Panc1 (cell line): ENCODE measurements around the gene XKR3. TPM values are rescaled to one million over a fixed set of nuclear protein-coding genes. Genes with fewer than 3 reads are reported as not detected.
"Not testable (repeated sequence)": the region's sequence is repeated elsewhere in the genome, so short reads cannot be mapped to it uniquely, and the experiment has no call there.

Experiments
- ATAC-seq: fragments of 200-7000 bp; cut with Tn5 transposase; 2 replicates; pipeline ENCODE4 v1.9.1; 2020; ENCODE audit warnings: mild to moderate bottlenecking, moderate library complexity
- Bru-seq: library from RNA; stranded (reverse); fragments of 400-500 nt; gene quantifications from one replicate; lab custom pipeline; 2021; lab: Mats Ljungman, UMichigan
- BruChase-seq, 2 experiments: library from RNA; stranded (reverse); fragments of 400-500 nt; gene quantifications; one replicate each; lab custom pipeline; 2021; lab: Mats Ljungman, UMichigan
- BruUV-seq: library from RNA; stranded (reverse); fragments of 400-500 nt; replicated peaks from 2 replicates; lab custom pipeline; 2021; lab: Mats Ljungman, UMichigan
- CTCF ChIA-PET: fragments of 300-600 bp; sonication (Branson Sonifier 250); formaldehyde crosslinking; loops from one replicate; lab custom pipeline; 2022; ENCODE audit warnings: antibody characterized with exemption; lab: Charles Lee
- POLR2A ChIA-PET: fragments of 300-600 bp; sonication (Branson Sonifier 250); formaldehyde crosslinking; loops from one replicate; lab custom pipeline; 2022; ENCODE audit warnings: antibody characterized with exemption; lab: Charles Lee
- DNase-seq: peaks from one replicate; pipeline ENCODE4 v3.0.0-alpha.2; 2010; ENCODE audit warnings: low read depth, low spot score
- H3K27ac ChIP-seq: 2 replicates; pipeline ENCODE4 v1.5.1; 2011; ENCODE audit warnings: mild to moderate bottlenecking, low read length, inconsistent platforms
- H3K27me3 ChIP-seq: fragments of 200-500 bp; sonication (Bioruptor generic); 2 replicates; pipeline ENCODE4 v1.6.0; 2014; ENCODE audit warnings: low read length, inconsistent platforms; ENCODE audit not compliant: control insufficient read depth, insufficient read depth
- H3K36me3 ChIP-seq: fragments of 200-500 bp; sonication (Bioruptor generic); 2 replicates; pipeline ENCODE4 v1.5.1; 2014; ENCODE audit warnings: inconsistent platforms, mild to moderate bottlenecking, low read length, moderate library complexity; ENCODE audit not compliant: control insufficient read depth, insufficient read depth
- H3K4me1 ChIP-seq: 2 replicates; pipeline ENCODE4 v1.5.1; 2011; ENCODE audit warnings: inconsistent platforms, mild to moderate bottlenecking, low read length, moderate library complexity; ENCODE audit not compliant: control insufficient read depth, insufficient read depth
- H3K4me3 ChIP-seq, 2 experiments: 2 replicates each; pipeline ENCODE4 v1.5.1; 2011 to 2012; ENCODE audit warnings: low read depth in 2 of 2, low read length in 2 of 2, mild to moderate bottlenecking in 2 of 2, inconsistent platforms in 1 of 2, moderate library complexity in 1 of 2
- H3K9me3 ChIP-seq: fragments of 200-500 bp; sonication (Bioruptor generic); 2 replicates; pipeline ENCODE4 v1.5.1; 2014; ENCODE audit warnings: low read depth, mild to moderate bottlenecking, inconsistent platforms, low read length, moderate library complexity; ENCODE audit not compliant: control insufficient read depth, insufficient read depth
- POLR2AphosphoS5 ChIP-seq: IDR thresholded peaks from 2 replicates; pipeline ENCODE4 v1.6.1; 2012; ENCODE audit warnings: mild to moderate bottlenecking, low read depth, low read length, moderate library complexity
- SIN3A ChIP-seq: IDR thresholded peaks from 2 replicates; pipeline ENCODE4 v1.6.1; 2012; ENCODE audit warnings: low read depth, mild to moderate bottlenecking, low read length, moderate library complexity, borderline replicate concordance; ENCODE audit not compliant: insufficient read depth
- TCF7L2 ChIP-seq: IDR thresholded peaks from 2 replicates; pipeline ENCODE4 v1.6.1; 2011; ENCODE audit warnings: mild to moderate bottlenecking, low read depth, low read length, inconsistent platforms
- in situ Hi-C: cut with HindIII; loops from 2 replicates; pipeline ENCODE4 v1.10.0; 2016; ENCODE audit warnings: low sequenced_read_pairs, low pct_unique_long_range_greater_than_20kb
- intact Hi-C: fragments of 100-400 bp; cut with micrococcal nuclease; formaldehyde crosslinking; loops from one replicate; pipeline ENCODE4 v1.10.0; 2022; ENCODE audit not compliant: unreplicated experiment
- long read RNA-seq: library from polyadenylated mRNA; unstranded; transcript quantifications from one replicate; pipeline ENCODE4 v2.0.0, GENCODE V29; 2021; ENCODE audit not compliant: unreplicated experiment
- polyA plus RNA-seq: library from polyadenylated mRNA; unstranded; fragments of >200 nt; gene quantifications from one replicate; pipeline ENCODE4 v1.2.1, GENCODE V29; 2012; ENCODE audit warnings: missing spikeins; ENCODE audit not compliant: insufficient read length
- total RNA-seq: library from RNA; stranded (reverse); gene quantifications from one replicate; pipeline ENCODE4 v1.2.1, GENCODE V29; 2021; ENCODE audit not compliant: unreplicated experiment
- TF ChIP-seq, protein P1 (sequence below): fragments of 450-650 bp; IDR thresholded peaks from 2 replicates; pipeline ENCODE4 v1.5.1; 2017; ENCODE audit warnings: mild to moderate bottlenecking
- TF ChIP-seq, protein P2 (sequence below), 2 experiments: IDR thresholded peaks; 2 replicates each; pipeline ENCODE4 v1.6.1; 2011 to 2012; ENCODE audit warnings: low read depth in 2 of 2, control low read depth in 1 of 2, low read length in 1 of 2, mild to moderate bottlenecking in 1 of 2, moderate library complexity in 1 of 2; ENCODE audit not compliant: insufficient read depth in 1 of 2

The XKR3 gene
- total RNA-seq (not detected), Bru-seq, nascent RNA (percentile 5 among the genes with signal in this experiment), BruChase-seq, experiment 1, labeled RNA remaining after a 2-hour chase (percentile 8 among the genes with signal in this experiment), BruChase-seq, experiment 2, labeled RNA remaining after a 6-hour chase (percentile 3 among the genes with signal in this experiment)
- polyA plus RNA-seq: not detected
- long read RNA-seq: 0 reads

DNA sequence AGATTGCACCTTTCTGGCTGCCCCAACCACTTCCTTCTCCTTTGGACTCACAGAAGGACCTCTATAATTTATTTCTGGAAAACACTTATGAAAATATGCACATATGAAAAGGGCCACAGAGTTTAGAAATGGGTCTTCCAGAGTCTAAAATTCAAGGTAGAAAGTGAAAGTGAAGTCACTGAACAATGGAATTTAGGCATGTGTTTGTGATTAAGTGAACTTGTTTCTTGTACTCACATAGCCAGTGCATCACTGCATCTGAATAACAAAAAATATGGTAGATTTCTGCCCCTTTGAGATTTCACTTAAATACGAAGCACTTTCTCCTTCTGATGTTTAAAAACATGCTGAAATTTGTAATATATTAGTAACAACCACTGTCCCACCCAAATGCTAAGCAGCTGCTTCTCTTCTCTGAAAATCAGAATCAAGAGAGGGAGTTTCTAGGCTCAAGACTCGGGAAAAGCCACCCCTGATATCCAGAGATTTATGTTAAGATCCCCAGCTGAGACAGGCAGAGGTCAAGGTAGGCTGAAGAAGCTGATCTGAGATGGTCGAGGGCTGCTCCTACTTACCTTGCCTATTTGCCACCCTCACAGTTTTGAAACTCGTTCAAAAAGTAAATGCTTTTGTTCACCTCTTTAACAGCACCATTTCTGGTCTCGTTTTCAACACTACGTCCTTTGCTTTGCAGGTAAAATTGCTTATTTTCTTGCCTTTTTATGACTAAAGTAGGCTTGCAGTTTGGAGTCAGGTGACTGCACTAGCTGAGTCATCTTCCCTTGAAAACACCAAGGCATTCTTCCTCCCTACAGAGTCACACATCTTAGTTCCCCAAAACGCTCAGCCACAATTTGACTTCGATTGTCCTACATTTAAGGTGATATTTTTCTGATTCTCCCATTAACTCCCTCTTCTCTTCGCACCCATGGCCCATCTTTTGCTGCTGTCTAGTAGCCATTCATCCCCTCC lies at the start of gene XKR3:
Gene XKR3 (minus strand): TSS at position 696 of the 972 bp plus-strand sequence. CDS start 17,338 bp downstream, outside the sequence.
- no peaks in the 10 kb centered on the region for H3K27me3 ChIP-seq
- H3K36me3 ChIP-seq: no peaks in the 10 kb centered on the region
- in situ Hi-C loops: no loop called here
- ATAC-seq (no peak), DNase-seq (no peak)
- H3K4me1 ChIP-seq: no peaks in the 10 kb centered on the region
- no peaks in the 10 kb centered on the region for H3K9me3 ChIP-seq
- no TSS peak for BruUV-seq
- intact Hi-C loops: no loop called here
- POLR2A ChIA-PET: no interaction called here
- CTCF ChIA-PET: no interaction called here
- H3K27ac ChIP-seq: no peak within 1 kb of the TSS
- H3K4me3 ChIP-seq: peak within 1 kb of the TSS; percentile 15 to 27
- TF ChIP-seq TCF7L2 (no peak), POLR2AphosphoS5 (no peak), SIN3A (no peak)
- TF ChIP-seq, protein P1, sequence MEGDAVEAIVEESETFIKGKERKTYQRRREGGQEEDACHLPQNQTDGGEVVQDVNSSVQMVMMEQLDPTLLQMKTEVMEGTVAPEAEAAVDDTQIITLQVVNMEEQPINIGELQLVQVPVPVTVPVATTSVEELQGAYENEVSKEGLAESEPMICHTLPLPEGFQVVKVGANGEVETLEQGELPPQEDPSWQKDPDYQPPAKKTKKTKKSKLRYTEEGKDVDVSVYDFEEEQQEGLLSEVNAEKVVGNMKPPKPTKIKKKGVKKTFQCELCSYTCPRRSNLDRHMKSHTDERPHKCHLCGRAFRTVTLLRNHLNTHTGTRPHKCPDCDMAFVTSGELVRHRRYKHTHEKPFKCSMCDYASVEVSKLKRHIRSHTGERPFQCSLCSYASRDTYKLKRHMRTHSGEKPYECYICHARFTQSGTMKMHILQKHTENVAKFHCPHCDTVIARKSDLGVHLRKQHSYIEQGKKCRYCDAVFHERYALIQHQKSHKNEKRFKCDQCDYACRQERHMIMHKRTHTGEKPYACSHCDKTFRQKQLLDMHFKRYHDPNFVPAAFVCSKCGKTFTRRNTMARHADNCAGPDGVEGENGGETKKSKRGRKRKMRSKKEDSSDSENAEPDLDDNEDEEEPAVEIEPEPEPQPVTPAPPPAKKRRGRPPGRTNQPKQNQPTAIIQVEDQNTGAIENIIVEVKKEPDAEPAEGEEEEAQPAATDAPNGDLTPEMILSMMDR: no peak
- TF ChIP-seq, protein P2, sequence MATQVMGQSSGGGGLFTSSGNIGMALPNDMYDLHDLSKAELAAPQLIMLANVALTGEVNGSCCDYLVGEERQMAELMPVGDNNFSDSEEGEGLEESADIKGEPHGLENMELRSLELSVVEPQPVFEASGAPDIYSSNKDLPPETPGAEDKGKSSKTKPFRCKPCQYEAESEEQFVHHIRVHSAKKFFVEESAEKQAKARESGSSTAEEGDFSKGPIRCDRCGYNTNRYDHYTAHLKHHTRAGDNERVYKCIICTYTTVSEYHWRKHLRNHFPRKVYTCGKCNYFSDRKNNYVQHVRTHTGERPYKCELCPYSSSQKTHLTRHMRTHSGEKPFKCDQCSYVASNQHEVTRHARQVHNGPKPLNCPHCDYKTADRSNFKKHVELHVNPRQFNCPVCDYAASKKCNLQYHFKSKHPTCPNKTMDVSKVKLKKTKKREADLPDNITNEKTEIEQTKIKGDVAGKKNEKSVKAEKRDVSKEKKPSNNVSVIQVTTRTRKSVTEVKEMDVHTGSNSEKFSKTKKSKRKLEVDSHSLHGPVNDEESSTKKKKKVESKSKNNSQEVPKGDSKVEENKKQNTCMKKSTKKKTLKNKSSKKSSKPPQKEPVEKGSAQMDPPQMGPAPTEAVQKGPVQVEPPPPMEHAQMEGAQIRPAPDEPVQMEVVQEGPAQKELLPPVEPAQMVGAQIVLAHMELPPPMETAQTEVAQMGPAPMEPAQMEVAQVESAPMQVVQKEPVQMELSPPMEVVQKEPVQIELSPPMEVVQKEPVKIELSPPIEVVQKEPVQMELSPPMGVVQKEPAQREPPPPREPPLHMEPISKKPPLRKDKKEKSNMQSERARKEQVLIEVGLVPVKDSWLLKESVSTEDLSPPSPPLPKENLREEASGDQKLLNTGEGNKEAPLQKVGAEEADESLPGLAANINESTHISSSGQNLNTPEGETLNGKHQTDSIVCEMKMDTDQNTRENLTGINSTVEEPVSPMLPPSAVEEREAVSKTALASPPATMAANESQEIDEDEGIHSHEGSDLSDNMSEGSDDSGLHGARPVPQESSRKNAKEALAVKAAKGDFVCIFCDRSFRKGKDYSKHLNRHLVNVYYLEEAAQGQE (IDR thresholded peaks at IDR 0.05; ENCODE audit: insufficient read depth in 1 of 2, low read depth in 2 of 2, low read length in 1 of 2): no peak

DNA sequence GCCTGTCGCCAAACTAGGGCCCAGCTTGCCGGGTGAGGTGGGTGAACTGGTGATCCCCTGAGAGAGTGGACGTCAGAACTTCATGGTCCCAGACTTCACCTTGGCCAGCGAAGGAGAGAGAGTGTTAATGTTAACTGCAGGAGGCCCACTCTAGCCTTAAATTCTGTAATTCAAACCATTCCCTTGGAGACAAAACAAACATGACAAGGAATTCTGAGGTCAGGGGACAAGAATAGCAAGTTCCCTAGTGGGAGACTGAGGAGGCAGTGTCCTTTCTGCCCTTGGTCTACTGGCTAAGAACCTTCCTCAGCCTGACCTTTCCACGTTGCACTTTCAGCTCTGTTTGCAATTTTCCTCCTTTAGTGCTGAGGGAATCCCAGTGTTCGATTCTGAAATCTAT lies 44.4 kb upstream of the XKR3 start:
- H3K36me3 ChIP-seq, H3K27me3 ChIP-seq, DNase-seq, H3K27ac ChIP-seq, H3K9me3 ChIP-seq, BruUV-seq, POLR2A ChIA-PET, H3K4me1 ChIP-seq, in situ Hi-C loops, ATAC-seq, H3K4me3 ChIP-seq, intact Hi-C loops, CTCF ChIA-PET: not testable (repeated sequence)
